Gastroesophageal sphincter (tissue), 3 donors: ENCODE results near the gene PEAK1.

Source experiments
- POLR2A ChIP-seq, 2 donors: fragments of 450-650 bp; IDR thresholded peaks; one replicate each; pipeline ENCODE4 v1.6.1; 2017; ENCODE audit warnings: antibody characterized with exemption in 2 of 2, mild to moderate bottlenecking in 2 of 2, moderate library complexity in 1 of 2
- TF ChIP-seq, protein P1 (sequence below), 4 experiments: fragments of 200-600 bp in 2 of 4; fragments of 450-650 bp in 2 of 4; sonication (generic) in 1 of 4; IDR thresholded peaks; one replicate each; pipeline ENCODE4 v1.5.1; 2017 to 2019; ENCODE audit warnings: antibody characterized with exemption in 4 of 4, mild to moderate bottlenecking in 2 of 4, moderate library complexity in 2 of 4

GRCh38 chr15:77375133-77375532 is 44.8 kb downstream of the PEAK1 start:
- TF ChIP-seq POLR2A (IDR thresholded peaks at IDR 0.05): no peak
- TF ChIP-seq, protein P1, sequence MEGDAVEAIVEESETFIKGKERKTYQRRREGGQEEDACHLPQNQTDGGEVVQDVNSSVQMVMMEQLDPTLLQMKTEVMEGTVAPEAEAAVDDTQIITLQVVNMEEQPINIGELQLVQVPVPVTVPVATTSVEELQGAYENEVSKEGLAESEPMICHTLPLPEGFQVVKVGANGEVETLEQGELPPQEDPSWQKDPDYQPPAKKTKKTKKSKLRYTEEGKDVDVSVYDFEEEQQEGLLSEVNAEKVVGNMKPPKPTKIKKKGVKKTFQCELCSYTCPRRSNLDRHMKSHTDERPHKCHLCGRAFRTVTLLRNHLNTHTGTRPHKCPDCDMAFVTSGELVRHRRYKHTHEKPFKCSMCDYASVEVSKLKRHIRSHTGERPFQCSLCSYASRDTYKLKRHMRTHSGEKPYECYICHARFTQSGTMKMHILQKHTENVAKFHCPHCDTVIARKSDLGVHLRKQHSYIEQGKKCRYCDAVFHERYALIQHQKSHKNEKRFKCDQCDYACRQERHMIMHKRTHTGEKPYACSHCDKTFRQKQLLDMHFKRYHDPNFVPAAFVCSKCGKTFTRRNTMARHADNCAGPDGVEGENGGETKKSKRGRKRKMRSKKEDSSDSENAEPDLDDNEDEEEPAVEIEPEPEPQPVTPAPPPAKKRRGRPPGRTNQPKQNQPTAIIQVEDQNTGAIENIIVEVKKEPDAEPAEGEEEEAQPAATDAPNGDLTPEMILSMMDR (IDR thresholded peaks at IDR 0.05): no peak
